Neuron (in vitro differentiated cells): ENCODE results near the gene MAOA.

ENCODE experiments used
- H2AFZ ChIP-seq: one replicate; pipeline ENCODE4 v1.6.1; 2013; ENCODE audit warnings: low read depth, mild to moderate bottlenecking, inconsistent platforms, low read length, moderate library complexity
- H3K27me3 ChIP-seq: one replicate; pipeline ENCODE4 v1.6.1; 2013; ENCODE audit warnings: low read length; ENCODE audit not compliant: insufficient read depth
- H3K36me3 ChIP-seq: one replicate; pipeline ENCODE4 v1.6.1; 2013; ENCODE audit warnings: low read length; ENCODE audit not compliant: insufficient read depth
- H3K4me1 ChIP-seq: one replicate; pipeline ENCODE4 v1.6.1; 2013; ENCODE audit warnings: low read length; ENCODE audit not compliant: insufficient read depth
- H3K4me3 ChIP-seq: 2 replicates; pipeline ENCODE4 v1.5.1; 2013; ENCODE audit warnings: mild to moderate bottlenecking, low read length, moderate library complexity
- H3K9me3 ChIP-seq: one replicate; pipeline ENCODE4 v1.6.1; 2013; ENCODE audit warnings: low read length

The MAOA gene

GRCh38 chrX:43676971-43677572 is 21.0 kb downstream of the MAOA start:
- Histone ChIP-seq H3K27me3 (no peaks in the 10 kb centered on the region), H3K36me3 (no peaks in the 10 kb centered on the region), H3K4me3 (no peak overlapping the region), H3K4me1 (peaks cover 6% of the 10 kb centered on the region), H3K9me3 (no peaks in the 10 kb centered on the region), H2AFZ (no peak overlapping the region)

GRCh38 chrX:43677993-43678392 is 21.9 kb downstream of the MAOA start:
- no peaks in the 10 kb centered on the region for H3K9me3 ChIP-seq
- H2AFZ ChIP-seq: no peak overlapping the region
- no peak overlapping the region for H3K4me3 ChIP-seq
- no peaks in the 10 kb centered on the region for H3K36me3 ChIP-seq
- H3K4me1 ChIP-seq: peaks cover 6% of the 10 kb centered on the region
- no peaks in the 10 kb centered on the region for H3K27me3 ChIP-seq

GRCh38 chrX:43679058-43679457 is 23.0 kb downstream of the MAOA start:
- Histone ChIP-seq H3K36me3 (no peaks in the 10 kb centered on the region), H3K4me3 (no peak overlapping the region), H3K27me3 (no peaks in the 10 kb centered on the region), H3K4me1 (peaks cover 6% of the 10 kb centered on the region), H2AFZ (no peak overlapping the region), H3K9me3 (no peaks in the 10 kb centered on the region)

GRCh38 chrX:43679778-43680177 is 23.7 kb downstream of the MAOA start:
- Histone ChIP-seq H3K27me3 (no peaks in the 10 kb centered on the region), H2AFZ (no peak overlapping the region), H3K9me3 (no peaks in the 10 kb centered on the region), H3K4me1 (peaks cover 6% of the 10 kb centered on the region), H3K4me3 (no peak overlapping the region), H3K36me3 (no peaks in the 10 kb centered on the region)

- peaks cover 5% of the 10 kb centered on the region for H3K4me1 ChIP-seq
- H3K4me3 ChIP-seq: no peak overlapping the region
- H3K27me3 ChIP-seq: peaks cover 2% of the 10 kb centered on the region
- no peaks in the 10 kb centered on the region for H3K9me3 ChIP-seq
- no peaks in the 10 kb centered on the region for H3K36me3 ChIP-seq
- no peak overlapping the region for H2AFZ ChIP-seq
These were observed 26.6 kb downstream of the MAOA start for GRCh38 chrX:43682726-43683125.

- Histone ChIP-seq H3K27me3 (peaks cover 2% of the 10 kb centered on the region), H3K9me3 (no peaks in the 10 kb centered on the region), H3K4me3 (no peak overlapping the region), H3K4me1 (peaks cover 4% of the 10 kb centered on the region), H3K36me3 (no peaks in the 10 kb centered on the region), H2AFZ (no peak overlapping the region)
These were observed 29.1 kb downstream of the MAOA start for GRCh38 chrX:43685221-43685620.

GRCh38 chrX:43688586-43688985 is 32.5 kb downstream of the MAOA start:
- Histone ChIP-seq H3K4me3 (no peak overlapping the region), H2AFZ (no peak overlapping the region), H3K36me3 (no peaks in the 10 kb centered on the region)

GRCh38 chrX:43693602-43694406 is 37.7 kb downstream of the MAOA start:
- H3K4me3 ChIP-seq: no peak overlapping the region

More at GRCh38 chrX:43688586-43688985, 32.5 kb downstream of the MAOA start:
- Histone ChIP-seq H3K4me1 (peaks cover 4% of the 10 kb centered on the region), H3K9me3 (no peaks in the 10 kb centered on the region), H3K27me3 (peaks cover 2% of the 10 kb centered on the region)

GRCh38 chrX:43699475-43699874 is 43.4 kb downstream of the MAOA start:
- Histone ChIP-seq H3K27me3 (no peaks in the 10 kb centered on the region), H3K4me3 (no peak overlapping the region), H2AFZ (no peak overlapping the region), H3K9me3 (no peaks in the 10 kb centered on the region), H3K36me3 (no peaks in the 10 kb centered on the region), H3K4me1 (peaks cover 31% of the 10 kb centered on the region)

More at GRCh38 chrX:43693602-43694406, 37.7 kb downstream of the MAOA start:
- Histone ChIP-seq H3K9me3 (no peaks in the 10 kb centered on the region), H3K27me3 (no peaks in the 10 kb centered on the region), H2AFZ (no peak overlapping the region), H3K4me1 (no peaks in the 10 kb centered on the region), H3K36me3 (no peaks in the 10 kb centered on the region)

GRCh38 chrX:43702079-43702524 is 46.0 kb downstream of the MAOA start:
- Histone ChIP-seq H3K4me1 (peaks cover 31% of the 10 kb centered on the region), H3K4me3 (no peak overlapping the region), H3K9me3 (no peaks in the 10 kb centered on the region)

GRCh38 chrX:43702660-43703059 is 46.6 kb downstream of the MAOA start:
- Histone ChIP-seq H3K4me3 (no peak overlapping the region), H3K9me3 (no peaks in the 10 kb centered on the region), H3K27me3 (no peaks in the 10 kb centered on the region), H3K4me1 (peaks cover 31% of the 10 kb centered on the region), H2AFZ (no peak overlapping the region), H3K36me3 (no peaks in the 10 kb centered on the region)

More at GRCh38 chrX:43702079-43702524, 46.0 kb downstream of the MAOA start:
- no peaks in the 10 kb centered on the region for H3K27me3 ChIP-seq
- H2AFZ ChIP-seq: no peak overlapping the region
- no peaks in the 10 kb centered on the region for H3K36me3 ChIP-seq

GRCh38 chrX:43703211-43703791 is 47.2 kb downstream of the MAOA start:
- Histone ChIP-seq H3K4me1 (peaks cover 31% of the 10 kb centered on the region), H3K27me3 (no peaks in the 10 kb centered on the region), H3K9me3 (no peaks in the 10 kb centered on the region), H3K36me3 (no peaks in the 10 kb centered on the region), H3K4me3 (no peak overlapping the region), H2AFZ (no peak overlapping the region)

GRCh38 chrX:43706786-43707370 is 50.8 kb downstream of the MAOA start:
- H3K4me3 ChIP-seq: no peak overlapping the region
- no peaks in the 10 kb centered on the region for H3K27me3 ChIP-seq
- no peaks in the 10 kb centered on the region for H3K36me3 ChIP-seq
- H3K9me3 ChIP-seq: no peaks in the 10 kb centered on the region
- H3K4me1 ChIP-seq: peaks cover 2% of the 10 kb centered on the region
- no peak overlapping the region for H2AFZ ChIP-seq
